Thyroid gland (tissue), 4 donors: ENCODE results near the gene PITHD1. TPM values are rescaled to one million over a fixed set of nuclear protein-coding genes. Genes with fewer than 3 reads are reported as not detected.

Experiments
- DNase-seq, 2 donors: peaks; one replicate each; pipeline ENCODE4 v3.0.0-alpha.2; 2019
- H3K27ac ChIP-seq, 3 donors: fragments of 200-600 bp; sonication (generic); 1 replicate in 2 of 3; 2 replicates in 1 of 3; pipeline ENCODE4 v1.5.1; 2016 to 2019; ENCODE audit warnings: mild to moderate bottlenecking in 1 of 3, moderate library complexity in 1 of 3
- H3K27me3 ChIP-seq: fragments of 200-600 bp; sonication (generic); one replicate; pipeline ENCODE4 v1.5.1; 2019
- H3K36me3 ChIP-seq, 2 donors: fragments of 200-600 bp; sonication (generic); one replicate each; pipeline ENCODE4 v1.5.1; 2016 to 2019
- H3K4me1 ChIP-seq, 2 donors: fragments of 200-600 bp; sonication (generic); one replicate each; pipeline ENCODE4 v1.5.1; 2017 to 2019
- H3K4me3 ChIP-seq, 3 donors: fragments of 200-600 bp; sonication (generic); replicated peaks in 1 of 3; 1 replicate in 2 of 3; 2 replicates in 1 of 3; pipeline ENCODE4 v1.5.1; 2016; ENCODE audit warnings: mild to moderate bottlenecking in 1 of 3
- H3K9me3 ChIP-seq: fragments of 200-600 bp; sonication (generic); one replicate; pipeline ENCODE4 v1.5.1; 2017
- POLR2A ChIP-seq, 2 donors: fragments of 450-650 bp; IDR thresholded peaks; one replicate each; pipeline ENCODE4 v1.6.1; 2017; ENCODE audit warnings: antibody characterized with exemption in 2 of 2, mild to moderate bottlenecking in 2 of 2, moderate library complexity in 1 of 2
- WGBS, 2 donors: methylation state at CpG; one replicate each; pipeline ENCODE4 v1.1.5; 2017; 5-methylcytosine and 5-hydroxymethylcytosine counted together
- intact Hi-C: fragments of 100-400 bp; cut with DNase I; formaldehyde crosslinking; loops from one replicate; pipeline ENCODE4 v1.15.1; 2023
- total RNA-seq, 4 donors: library from RNA; depleted of rRNA; stranded (reverse); fragments of >200 nt; gene quantifications; one replicate each; pipeline ENCODE4 v1.2.3, GENCODE V29; 2016
- TF ChIP-seq, protein P1 (sequence below), 6 experiments: fragments of 200-600 bp in 3 of 6; fragments of 450-650 bp in 3 of 6; sonication (generic) in 3 of 6; IDR thresholded peaks; one replicate each; pipeline ENCODE4 v1.5.1; 2016 to 2019; ENCODE audit warnings: antibody characterized with exemption in 6 of 6, mild to moderate bottlenecking in 2 of 6, inconsistent platforms in 1 of 6, moderate library complexity in 1 of 6

The PITHD1 gene
- total RNA-seq, 4 donors from 2014 or later: 55.3 to 75.8 (median 60.0) TPM

GRCh38 chr1:23799255-23799569 lies 21.0 kb downstream of the PITHD1 start:
- Histone ChIP-seq H3K27ac (peak overlapping the region in 2 of 3 donors; percentile 28 to 89), H3K9me3 (no peaks in the 10 kb centered on the region), H3K36me3 (peaks cover 0 to 5% of the 10 kb centered on the region in 2 donors), H3K4me1 (peaks cover 8 to 20% of the 10 kb centered on the region in 2 donors), H3K4me3 (no peak overlapping the region), H3K27me3 (no peaks in the 10 kb centered on the region)
- 79 to 81% methylated on average over 5 to 7 of the region's 7 CpGs for WGBS, 2 donors
- TF ChIP-seq, protein P1, sequence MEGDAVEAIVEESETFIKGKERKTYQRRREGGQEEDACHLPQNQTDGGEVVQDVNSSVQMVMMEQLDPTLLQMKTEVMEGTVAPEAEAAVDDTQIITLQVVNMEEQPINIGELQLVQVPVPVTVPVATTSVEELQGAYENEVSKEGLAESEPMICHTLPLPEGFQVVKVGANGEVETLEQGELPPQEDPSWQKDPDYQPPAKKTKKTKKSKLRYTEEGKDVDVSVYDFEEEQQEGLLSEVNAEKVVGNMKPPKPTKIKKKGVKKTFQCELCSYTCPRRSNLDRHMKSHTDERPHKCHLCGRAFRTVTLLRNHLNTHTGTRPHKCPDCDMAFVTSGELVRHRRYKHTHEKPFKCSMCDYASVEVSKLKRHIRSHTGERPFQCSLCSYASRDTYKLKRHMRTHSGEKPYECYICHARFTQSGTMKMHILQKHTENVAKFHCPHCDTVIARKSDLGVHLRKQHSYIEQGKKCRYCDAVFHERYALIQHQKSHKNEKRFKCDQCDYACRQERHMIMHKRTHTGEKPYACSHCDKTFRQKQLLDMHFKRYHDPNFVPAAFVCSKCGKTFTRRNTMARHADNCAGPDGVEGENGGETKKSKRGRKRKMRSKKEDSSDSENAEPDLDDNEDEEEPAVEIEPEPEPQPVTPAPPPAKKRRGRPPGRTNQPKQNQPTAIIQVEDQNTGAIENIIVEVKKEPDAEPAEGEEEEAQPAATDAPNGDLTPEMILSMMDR (IDR thresholded peaks at IDR 0.05): no peak
- no peak for TF ChIP-seq POLR2A (IDR thresholded peaks at IDR 0.05)
- DNase-seq: no peak
- intact Hi-C loops: no loop called here

- intact Hi-C loops: no loop called here
- 2 to 8% methylated on average over 9 to 18 of the region's 48 CpGs for WGBS, 2 donors
- Histone ChIP-seq H3K4me1 (peaks cover 8 to 20% of the 10 kb centered on the region in 2 donors), H3K27ac (peak overlapping the region in 2 of 3 donors; percentile 73 to 89), H3K4me3 (peak overlapping the region; percentile 64 to 71 (median 70)), H3K36me3 (peaks cover 0 to 5% of the 10 kb centered on the region in 2 donors), H3K9me3 (no peaks in the 10 kb centered on the region), H3K27me3 (no peaks in the 10 kb centered on the region)
- TF ChIP-seq POLR2A (IDR thresholded peaks at IDR 0.05): no peak
- TF ChIP-seq, protein P1 (IDR thresholded peaks at IDR 0.05): no peak
- DNase-seq: peak; percentile 51 to 55
Observed at GRCh38 chr1:23799570-23800399, 21.6 kb downstream of the PITHD1 start.

- TF ChIP-seq POLR2A (IDR thresholded peaks at IDR 0.05): peak in 1 of 2 donors; percentile 74
- TF ChIP-seq, protein P1 (IDR thresholded peaks at IDR 0.05): peak in 1 of 6 experiments; percentile 17
- Histone ChIP-seq H3K4me1 (peaks cover 8 to 20% of the 10 kb centered on the region in 2 donors), H3K9me3 (no peaks in the 10 kb centered on the region), H3K27ac (peak within 1 kb of the TSS; percentile 59 to 89 (median 73)), H3K27me3 (no peaks in the 10 kb centered on the region), H3K4me3 (peak within 1 kb of the TSS; percentile 68 to 91 (median 70)), H3K36me3 (peaks cover 0 to 2% of the 10 kb centered on the region in 2 donors)
- DNase-seq: peak; percentile 97 to 98
- 0% methylated on average over 6 to 33 of the region's 82 CpGs for WGBS, 2 donors
- intact Hi-C loops: no loop called here
Observed at GRCh38 chr1:23800400-23801337, 22.5 kb downstream of the PITHD1 start, which contains the start of gene GALE. GALE (minus strand) TSS chr1:23800754; CDS start chr1:23799007, 1,747 bp downstream.

GRCh38 chr1:23801338-23801748 lies 23.1 kb downstream of the PITHD1 start:
- intact Hi-C loops: no loop called here
- 19 to 27% methylated on average over 8 to 19 of the region's 19 CpGs for WGBS, 2 donors
- Histone ChIP-seq H3K27me3 (no peaks in the 10 kb centered on the region), H3K36me3 (no peaks in the 10 kb centered on the region), H3K9me3 (no peaks in the 10 kb centered on the region), H3K4me3 (peak overlapping the region; percentile 68 to 91 (median 70)), H3K27ac (peak overlapping the region; percentile 59 to 89 (median 73)), H3K4me1 (peaks cover 8 to 20% of the 10 kb centered on the region in 2 donors)
- TF ChIP-seq, protein P1 (IDR thresholded peaks at IDR 0.05): no peak
- TF ChIP-seq POLR2A (IDR thresholded peaks at IDR 0.05): no peak
- DNase-seq: peak; percentile 26 to 45
